Breast epithelium (tissue), 3 donors: Measurements from ENCODE around the gene RNF31.

Source experiments
- POLR2A ChIP-seq: fragments of 450-650 bp; IDR thresholded peaks from one replicate; pipeline ENCODE4 v1.6.1; 2016; ENCODE audit warnings: antibody characterized with exemption, mild to moderate bottlenecking, moderate library complexity
- POLR2AphosphoS5 ChIP-seq, 3 donors: sonication (generic); formaldehyde crosslinking; IDR thresholded peaks; one replicate each; pipeline ENCODE4 v1.6.1; 2017; ENCODE audit warnings: antibody characterized with exemption in 3 of 3
- TF ChIP-seq, protein P1 (sequence below), 3 donors: fragments of 450-650 bp; IDR thresholded peaks; one replicate each; pipeline ENCODE4 v1.5.1; 2016 to 2017; ENCODE audit warnings: antibody characterized with exemption in 3 of 3, mild to moderate bottlenecking in 3 of 3, moderate library complexity in 3 of 3

DNA sequence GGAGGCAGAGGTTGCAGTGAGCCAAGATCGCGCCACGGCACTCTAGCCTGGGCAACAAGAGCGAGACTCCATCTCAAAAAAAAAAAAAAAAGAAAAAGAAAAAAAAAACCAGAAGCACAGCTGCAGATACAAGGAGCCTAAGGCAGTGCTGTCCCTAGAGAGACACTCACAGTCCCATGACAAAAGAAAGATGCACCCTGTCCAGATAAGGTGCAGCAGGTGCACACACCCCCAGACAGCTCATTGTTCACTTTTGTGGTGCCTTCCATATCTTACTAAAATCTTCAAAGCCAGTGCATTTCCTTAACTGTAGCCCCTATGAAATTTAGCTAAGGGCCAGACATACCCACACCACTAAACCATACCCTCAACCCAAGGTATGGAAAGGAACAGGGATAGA is 24.9 kb upstream of the RNF31 start:
- TF ChIP-seq, protein P1, sequence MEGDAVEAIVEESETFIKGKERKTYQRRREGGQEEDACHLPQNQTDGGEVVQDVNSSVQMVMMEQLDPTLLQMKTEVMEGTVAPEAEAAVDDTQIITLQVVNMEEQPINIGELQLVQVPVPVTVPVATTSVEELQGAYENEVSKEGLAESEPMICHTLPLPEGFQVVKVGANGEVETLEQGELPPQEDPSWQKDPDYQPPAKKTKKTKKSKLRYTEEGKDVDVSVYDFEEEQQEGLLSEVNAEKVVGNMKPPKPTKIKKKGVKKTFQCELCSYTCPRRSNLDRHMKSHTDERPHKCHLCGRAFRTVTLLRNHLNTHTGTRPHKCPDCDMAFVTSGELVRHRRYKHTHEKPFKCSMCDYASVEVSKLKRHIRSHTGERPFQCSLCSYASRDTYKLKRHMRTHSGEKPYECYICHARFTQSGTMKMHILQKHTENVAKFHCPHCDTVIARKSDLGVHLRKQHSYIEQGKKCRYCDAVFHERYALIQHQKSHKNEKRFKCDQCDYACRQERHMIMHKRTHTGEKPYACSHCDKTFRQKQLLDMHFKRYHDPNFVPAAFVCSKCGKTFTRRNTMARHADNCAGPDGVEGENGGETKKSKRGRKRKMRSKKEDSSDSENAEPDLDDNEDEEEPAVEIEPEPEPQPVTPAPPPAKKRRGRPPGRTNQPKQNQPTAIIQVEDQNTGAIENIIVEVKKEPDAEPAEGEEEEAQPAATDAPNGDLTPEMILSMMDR (IDR thresholded peaks at IDR 0.05): no peak
- TF ChIP-seq POLR2A (no peak), POLR2AphosphoS5 (IDR thresholded peaks at IDR 0.05) (no peak)
